ENCODE results near the gene FN3KRP. TPM values are rescaled to one million over a fixed set of nuclear protein-coding genes. Genes with fewer than 3 reads are reported as not detected.

Gene FN3KRP
- total RNA-seq, 4 donors from 2014 or later: 12.8 to 22.9 (median 18.2) TPM

- H3K4me3 ChIP-seq: no peak overlapping the region
- peak; percentile 87 for ATAC-seq
- H3K36me3 ChIP-seq: peaks cover 0 to 18% of the 10 kb centered on the region in 2 donors
- TF ChIP-seq POLR2A (IDR thresholded peaks at IDR 0.05) (no peak), CTCF (IDR thresholded peaks at IDR 0.05) (peak in 3 of 4 experiments; percentile 53 to 83 (median 58)), POLR2AphosphoS5 (IDR thresholded peaks at IDR 0.05) (no peak)
- no peaks in the 10 kb centered on the region for H3K27me3 ChIP-seq
- WGBS, 2 donors (ENCODE audit: low coverage in 1 of 2): 37 to 80% methylated on average over 1 to 2 of the region's 20 CpGs
- H3K27ac ChIP-seq: peak overlapping the region in 2 of 4 donors; percentile 37 to 70
- no peaks in the 10 kb centered on the region for H3K9me3 ChIP-seq
- H3K4me1 ChIP-seq: peaks cover 0 to 24% (median 0%) of the 10 kb centered on the region in 3 donors
These were observed 47.8 kb upstream of the FN3KRP start for GRCh38 chr17:82668631-82669099.

- Histone ChIP-seq H3K4me3 (no peak overlapping the region), H3K27ac (peak overlapping the region in 2 of 4 donors; percentile 33 to 70), H3K9me3 (no peaks in the 10 kb centered on the region), H3K4me1 (peaks cover 0 to 24% (median 0%) of the 10 kb centered on the region in 3 donors), H3K36me3 (peaks cover 0 to 11% of the 10 kb centered on the region in 2 donors), H3K27me3 (no peaks in the 10 kb centered on the region)
- WGBS, 2 donors (ENCODE audit: low coverage in 1 of 2): 81 to 87% methylated on average over 10 to 16 of the region's 19 CpGs
- TF ChIP-seq EP300 (IDR thresholded peaks at IDR 0.05) (no peak), POLR2AphosphoS5 (IDR thresholded peaks at IDR 0.05) (no peak), POLR2A (IDR thresholded peaks at IDR 0.05) (no peak), CTCF (IDR thresholded peaks at IDR 0.05) (no peak)
- no peak for ATAC-seq
These were observed 45.6 kb upstream of the FN3KRP start for GRCh38 chr17:82670661-82671450.

- no peak overlapping the region for H3K27ac ChIP-seq
- H3K36me3 ChIP-seq: no peaks in the 10 kb centered on the region
- WGBS, 2 donors (ENCODE audit: low coverage in 1 of 2): 75 to 78% methylated on average over 9 to 13 of the region's 20 CpGs
- no peaks in the 10 kb centered on the region for H3K9me3 ChIP-seq
- H3K4me3 ChIP-seq: no peak overlapping the region
- TF ChIP-seq POLR2A (IDR thresholded peaks at IDR 0.05) (no peak), EP300 (IDR thresholded peaks at IDR 0.05) (no peak), POLR2AphosphoS5 (IDR thresholded peaks at IDR 0.05) (no peak), CTCF (IDR thresholded peaks at IDR 0.05) (no peak)
- H3K4me1 ChIP-seq: peaks cover 0 to 8% (median 0%) of the 10 kb centered on the region in 3 donors
- ATAC-seq: peak; percentile 19
- H3K27me3 ChIP-seq: no peaks in the 10 kb centered on the region
These were observed 41.6 kb upstream of the FN3KRP start for GRCh38 chr17:82674656-82675475.

- peaks cover 0 to 2% (median 0%) of the 10 kb centered on the region in 3 donors for H3K4me1 ChIP-seq
- H3K27me3 ChIP-seq: no peaks in the 10 kb centered on the region
- no peak overlapping the region for H3K4me3 ChIP-seq
- no peak for TF ChIP-seq CTCF (IDR thresholded peaks at IDR 0.05)
- WGBS, 2 donors (ENCODE audit: low coverage in 1 of 2): 80 to 85% methylated on average over 9 to 11 of the region's 18 CpGs
- no peaks in the 10 kb centered on the region for H3K36me3 ChIP-seq
- ATAC-seq: no peak
- H3K9me3 ChIP-seq: no peaks in the 10 kb centered on the region
- H3K27ac ChIP-seq: no peak overlapping the region
These were observed 40.8 kb upstream of the FN3KRP start for GRCh38 chr17:82675476-82676245.

Measured in gastroesophageal sphincter (tissue), 4 donors.